HepG2 (cell line): ENCODE data around the gene TSPAN15. TPM values are rescaled to one million over a fixed set of nuclear protein-coding genes. Genes with fewer than 3 reads are reported as not detected.

ENCODE experiments used
- IKZF5 ChIP-seq: IDR thresholded peaks from 2 replicates; pipeline ENCODE4 v1.6.1; 2018; ENCODE audit warnings: missing genetic modification reagents, mild to moderate bottlenecking, missing compliant biosample characterization
- ONECUT2 ChIP-seq: sonication (generic); formaldehyde crosslinking; IDR thresholded peaks from 2 replicates; pipeline ENCODE4 v1.4.0; 2020; ENCODE audit warnings: missing genetic modification reagents
- SNAI1 ChIP-seq: sonication (generic); formaldehyde crosslinking; IDR thresholded peaks from 2 replicates; pipeline ENCODE4 v1.5.0; 2020; ENCODE audit warnings: mild to moderate bottlenecking, missing genetic modification reagents, borderline replicate concordance
- SRSF9 ChIP-seq: fragments of 200-400 bp; formaldehyde crosslinking; IDR thresholded peaks from 2 replicates; pipeline ENCODE4 v1.6.1; 2018; ENCODE audit warnings: borderline replicate concordance, mild to moderate bottlenecking, low read depth, low read length; ENCODE audit not compliant: insufficient read depth, poor library complexity, severe bottlenecking
- ZNF724P ChIP-seq: sonication (generic); formaldehyde crosslinking; IDR thresholded peaks from 2 replicates; pipeline ENCODE4 v1.8.0; 2022; ENCODE audit warnings: missing genetic modification reagents, borderline replicate concordance
- ZNF749 ChIP-seq: sonication (generic); formaldehyde crosslinking; IDR thresholded peaks from 2 replicates; pipeline ENCODE4 v1.8.0; 2022; ENCODE audit warnings: mild to moderate bottlenecking, missing genetic modification reagents, moderate library complexity, borderline replicate concordance
- ZSCAN30 ChIP-seq: sonication (generic); formaldehyde crosslinking; IDR thresholded peaks from 2 replicates; pipeline ENCODE4 v1.5.0; 2020; ENCODE audit warnings: mild to moderate bottlenecking, missing genetic modification reagents
- polyA plus RNA-seq, 8 experiments: library from polyadenylated mRNA; depleted of rRNA in 3 of 8; stranded (reverse) in 7 of 8; unstranded in 1 of 8; fragments of >200 nt; fragmentation: Illumina TruSeq in 4 of 8; extraction: Trizol in 4 of 8; gene quantifications; 2 replicates each; pipeline versions ENCODE4 v1.2.1 to v1.2.3, GENCODE V29; 2011 to 2016; ENCODE audit warnings: low read depth in 4 of 8, missing spikeins in 1 of 8, mixed read lengths in 1 of 8; ENCODE audit not compliant: insufficient read depth in 1 of 8
- total RNA-seq, 5 experiments: library from RNA; depleted of rRNA; stranded (reverse); fragments of >200 nt; fragmentation: Illumina TruSeq; extraction: Trizol; gene quantifications; 2 replicates each; pipeline ENCODE4 v1.2.3, GENCODE V29; 2016; ENCODE audit warnings: low read depth in 1 of 5
- TF ChIP-seq, protein P1 (sequence below): sonication (generic); formaldehyde crosslinking; IDR thresholded peaks from 2 replicates; pipeline ENCODE4 v1.4.0; 2020; ENCODE audit warnings: mild to moderate bottlenecking, missing genetic modification reagents
- TF ChIP-seq, protein P2 (sequence below): sonication (generic); formaldehyde crosslinking; IDR thresholded peaks from 2 replicates; pipeline ENCODE4 v1.4.0; 2020; ENCODE audit warnings: missing genetic modification reagents
- TF ChIP-seq, protein P3 (sequence below): sonication (generic); formaldehyde crosslinking; IDR thresholded peaks from 2 replicates; pipeline ENCODE4 v1.5.1; 2020; ENCODE audit warnings: mild to moderate bottlenecking, missing genetic modification reagents
- TF ChIP-seq, protein P4 (sequence below): sonication (generic); formaldehyde crosslinking; IDR thresholded peaks from 2 replicates; pipeline ENCODE4 v1.4.0; 2020; ENCODE audit warnings: missing genetic modification reagents

TSPAN15 gene
- total and polyA plus RNA-seq, 2 of the 13 experiments (the other 11 are each of a cell fraction or from before 2014, with no cell fraction given) = 0.27 to 3.2 TPM

- TF ChIP-seq, protein P1, sequence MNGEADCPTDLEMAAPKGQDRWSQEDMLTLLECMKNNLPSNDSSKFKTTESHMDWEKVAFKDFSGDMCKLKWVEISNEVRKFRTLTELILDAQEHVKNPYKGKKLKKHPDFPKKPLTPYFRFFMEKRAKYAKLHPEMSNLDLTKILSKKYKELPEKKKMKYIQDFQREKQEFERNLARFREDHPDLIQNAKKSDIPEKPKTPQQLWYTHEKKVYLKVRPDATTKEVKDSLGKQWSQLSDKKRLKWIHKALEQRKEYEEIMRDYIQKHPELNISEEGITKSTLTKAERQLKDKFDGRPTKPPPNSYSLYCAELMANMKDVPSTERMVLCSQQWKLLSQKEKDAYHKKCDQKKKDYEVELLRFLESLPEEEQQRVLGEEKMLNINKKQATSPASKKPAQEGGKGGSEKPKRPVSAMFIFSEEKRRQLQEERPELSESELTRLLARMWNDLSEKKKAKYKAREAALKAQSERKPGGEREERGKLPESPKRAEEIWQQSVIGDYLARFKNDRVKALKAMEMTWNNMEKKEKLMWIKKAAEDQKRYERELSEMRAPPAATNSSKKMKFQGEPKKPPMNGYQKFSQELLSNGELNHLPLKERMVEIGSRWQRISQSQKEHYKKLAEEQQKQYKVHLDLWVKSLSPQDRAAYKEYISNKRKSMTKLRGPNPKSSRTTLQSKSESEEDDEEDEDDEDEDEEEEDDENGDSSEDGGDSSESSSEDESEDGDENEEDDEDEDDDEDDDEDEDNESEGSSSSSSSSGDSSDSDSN (CRISPR knock-in tag) = no peak
- TF ChIP-seq ZNF749 (CRISPR knock-in tag) (peak; percentile 68; the same call in 1 of the 2 replicates), IKZF5 (CRISPR knock-in tag) (peak; percentile 59; the same call in 1 of the 2 replicates), ZSCAN30 (no peak), ZNF724P (CRISPR knock-in tag) (no peak), SRSF9 (no peak), SNAI1 (no peak), ONECUT2 (no peak)
- TF ChIP-seq, protein P2, sequence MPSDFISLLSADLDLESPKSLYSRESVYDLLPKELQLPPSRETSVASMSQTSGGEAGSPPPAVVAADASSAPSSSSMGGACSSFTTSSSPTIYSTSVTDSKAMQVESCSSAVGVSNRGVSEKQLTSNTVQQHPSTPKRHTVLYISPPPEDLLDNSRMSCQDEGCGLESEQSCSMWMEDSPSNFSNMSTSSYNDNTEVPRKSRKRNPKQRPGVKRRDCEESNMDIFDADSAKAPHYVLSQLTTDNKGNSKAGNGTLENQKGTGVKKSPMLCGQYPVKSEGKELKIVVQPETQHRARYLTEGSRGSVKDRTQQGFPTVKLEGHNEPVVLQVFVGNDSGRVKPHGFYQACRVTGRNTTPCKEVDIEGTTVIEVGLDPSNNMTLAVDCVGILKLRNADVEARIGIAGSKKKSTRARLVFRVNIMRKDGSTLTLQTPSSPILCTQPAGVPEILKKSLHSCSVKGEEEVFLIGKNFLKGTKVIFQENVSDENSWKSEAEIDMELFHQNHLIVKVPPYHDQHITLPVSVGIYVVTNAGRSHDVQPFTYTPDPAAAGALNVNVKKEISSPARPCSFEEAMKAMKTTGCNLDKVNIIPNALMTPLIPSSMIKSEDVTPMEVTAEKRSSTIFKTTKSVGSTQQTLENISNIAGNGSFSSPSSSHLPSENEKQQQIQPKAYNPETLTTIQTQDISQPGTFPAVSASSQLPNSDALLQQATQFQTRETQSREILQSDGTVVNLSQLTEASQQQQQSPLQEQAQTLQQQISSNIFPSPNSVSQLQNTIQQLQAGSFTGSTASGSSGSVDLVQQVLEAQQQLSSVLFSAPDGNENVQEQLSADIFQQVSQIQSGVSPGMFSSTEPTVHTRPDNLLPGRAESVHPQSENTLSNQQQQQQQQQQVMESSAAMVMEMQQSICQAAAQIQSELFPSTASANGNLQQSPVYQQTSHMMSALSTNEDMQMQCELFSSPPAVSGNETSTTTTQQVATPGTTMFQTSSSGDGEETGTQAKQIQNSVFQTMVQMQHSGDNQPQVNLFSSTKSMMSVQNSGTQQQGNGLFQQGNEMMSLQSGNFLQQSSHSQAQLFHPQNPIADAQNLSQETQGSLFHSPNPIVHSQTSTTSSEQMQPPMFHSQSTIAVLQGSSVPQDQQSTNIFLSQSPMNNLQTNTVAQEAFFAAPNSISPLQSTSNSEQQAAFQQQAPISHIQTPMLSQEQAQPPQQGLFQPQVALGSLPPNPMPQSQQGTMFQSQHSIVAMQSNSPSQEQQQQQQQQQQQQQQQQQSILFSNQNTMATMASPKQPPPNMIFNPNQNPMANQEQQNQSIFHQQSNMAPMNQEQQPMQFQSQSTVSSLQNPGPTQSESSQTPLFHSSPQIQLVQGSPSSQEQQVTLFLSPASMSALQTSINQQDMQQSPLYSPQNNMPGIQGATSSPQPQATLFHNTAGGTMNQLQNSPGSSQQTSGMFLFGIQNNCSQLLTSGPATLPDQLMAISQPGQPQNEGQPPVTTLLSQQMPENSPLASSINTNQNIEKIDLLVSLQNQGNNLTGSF (CRISPR knock-in tag) = no peak
- TF ChIP-seq, protein P3, sequence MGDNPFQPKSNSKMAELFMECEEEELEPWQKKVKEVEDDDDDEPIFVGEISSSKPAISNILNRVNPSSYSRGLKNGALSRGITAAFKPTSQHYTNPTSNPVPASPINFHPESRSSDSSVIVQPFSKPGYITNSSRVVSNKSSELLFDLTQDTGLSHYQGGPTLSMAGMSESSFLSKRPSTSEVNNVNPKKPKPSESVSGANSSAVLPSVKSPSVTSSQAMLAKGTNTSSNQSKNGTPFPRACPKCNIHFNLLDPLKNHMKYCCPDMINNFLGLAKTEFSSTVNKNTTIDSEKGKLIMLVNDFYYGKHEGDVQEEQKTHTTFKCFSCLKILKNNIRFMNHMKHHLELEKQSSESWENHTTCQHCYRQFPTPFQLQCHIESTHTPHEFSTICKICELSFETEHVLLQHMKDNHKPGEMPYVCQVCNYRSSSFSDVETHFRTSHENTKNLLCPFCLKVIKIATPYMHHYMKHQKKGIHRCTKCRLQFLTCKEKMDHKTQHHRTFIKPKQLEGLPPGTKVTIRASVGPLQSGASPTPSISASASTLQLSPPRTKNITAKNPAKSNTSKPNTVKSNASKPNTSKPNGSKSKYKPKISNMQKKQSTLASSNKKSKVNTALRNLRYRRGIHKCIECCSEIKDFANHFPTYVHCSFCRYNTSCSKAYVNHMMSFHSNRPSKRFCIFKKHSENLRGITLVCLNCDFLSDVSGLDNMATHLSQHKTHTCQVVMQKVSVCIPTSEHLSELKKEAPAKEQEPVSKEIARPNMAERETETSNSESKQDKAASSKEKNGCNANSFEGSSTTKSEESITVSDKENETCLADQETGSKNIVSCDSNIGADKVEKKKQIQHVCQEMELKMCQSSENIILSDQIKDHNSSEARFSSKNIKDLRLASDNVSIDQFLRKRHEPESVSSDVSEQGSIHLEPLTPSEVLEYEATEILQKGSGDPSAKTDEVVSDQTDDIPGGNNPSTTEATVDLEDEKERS (CRISPR knock-in tag) = no peak; the same call in 1 of the 2 replicates
- TF ChIP-seq, protein P4, sequence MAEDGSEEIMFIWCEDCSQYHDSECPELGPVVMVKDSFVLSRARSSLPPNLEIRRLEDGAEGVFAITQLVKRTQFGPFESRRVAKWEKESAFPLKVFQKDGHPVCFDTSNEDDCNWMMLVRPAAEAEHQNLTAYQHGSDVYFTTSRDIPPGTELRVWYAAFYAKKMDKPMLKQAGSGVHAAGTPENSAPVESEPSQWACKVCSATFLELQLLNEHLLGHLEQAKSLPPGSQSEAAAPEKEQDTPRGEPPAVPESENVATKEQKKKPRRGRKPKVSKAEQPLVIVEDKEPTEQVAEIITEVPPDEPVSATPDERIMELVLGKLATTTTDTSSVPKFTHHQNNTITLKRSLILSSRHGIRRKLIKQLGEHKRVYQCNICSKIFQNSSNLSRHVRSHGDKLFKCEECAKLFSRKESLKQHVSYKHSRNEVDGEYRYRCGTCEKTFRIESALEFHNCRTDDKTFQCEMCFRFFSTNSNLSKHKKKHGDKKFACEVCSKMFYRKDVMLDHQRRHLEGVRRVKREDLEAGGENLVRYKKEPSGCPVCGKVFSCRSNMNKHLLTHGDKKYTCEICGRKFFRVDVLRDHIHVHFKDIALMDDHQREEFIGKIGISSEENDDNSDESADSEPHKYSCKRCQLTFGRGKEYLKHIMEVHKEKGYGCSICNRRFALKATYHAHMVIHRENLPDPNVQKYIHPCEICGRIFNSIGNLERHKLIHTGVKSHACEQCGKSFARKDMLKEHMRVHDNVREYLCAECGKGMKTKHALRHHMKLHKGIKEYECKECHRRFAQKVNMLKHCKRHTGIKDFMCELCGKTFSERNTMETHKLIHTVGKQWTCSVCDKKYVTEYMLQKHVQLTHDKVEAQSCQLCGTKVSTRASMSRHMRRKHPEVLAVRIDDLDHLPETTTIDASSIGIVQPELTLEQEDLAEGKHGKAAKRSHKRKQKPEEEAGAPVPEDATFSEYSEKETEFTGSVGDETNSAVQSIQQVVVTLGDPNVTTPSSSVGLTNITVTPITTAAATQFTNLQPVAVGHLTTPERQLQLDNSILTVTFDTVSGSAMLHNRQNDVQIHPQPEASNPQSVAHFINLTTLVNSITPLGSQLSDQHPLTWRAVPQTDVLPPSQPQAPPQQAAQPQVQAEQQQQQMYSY (CRISPR knock-in tag) = no peak
Measured at GRCh38 chr10:69425511-69426298, 25.6 kb upstream of the TSPAN15 start (continued).
